ENCODE results near the gene SERHL2.

DNA sequence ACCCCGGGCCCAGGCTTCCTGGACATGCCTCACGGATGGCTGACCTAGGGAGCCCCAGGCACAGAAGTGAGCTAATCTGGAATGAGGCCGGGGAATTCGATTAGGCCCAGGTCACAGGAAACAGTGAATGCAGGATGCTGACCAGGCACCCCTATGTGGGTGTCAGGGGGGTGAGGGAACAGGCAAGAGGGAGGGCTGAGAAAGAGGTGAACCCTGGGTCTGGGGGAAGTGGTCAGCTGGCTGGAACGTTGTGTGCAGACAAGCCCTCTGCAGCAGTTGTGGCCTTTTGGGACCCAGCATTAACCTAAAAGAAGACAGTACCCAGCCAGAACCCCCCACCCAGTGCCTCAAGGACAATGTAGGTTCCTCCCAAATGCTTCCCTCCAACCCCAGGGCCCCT lies 8.1 kb downstream of the SERHL2 start:
- TF ChIP-seq, protein P1, sequence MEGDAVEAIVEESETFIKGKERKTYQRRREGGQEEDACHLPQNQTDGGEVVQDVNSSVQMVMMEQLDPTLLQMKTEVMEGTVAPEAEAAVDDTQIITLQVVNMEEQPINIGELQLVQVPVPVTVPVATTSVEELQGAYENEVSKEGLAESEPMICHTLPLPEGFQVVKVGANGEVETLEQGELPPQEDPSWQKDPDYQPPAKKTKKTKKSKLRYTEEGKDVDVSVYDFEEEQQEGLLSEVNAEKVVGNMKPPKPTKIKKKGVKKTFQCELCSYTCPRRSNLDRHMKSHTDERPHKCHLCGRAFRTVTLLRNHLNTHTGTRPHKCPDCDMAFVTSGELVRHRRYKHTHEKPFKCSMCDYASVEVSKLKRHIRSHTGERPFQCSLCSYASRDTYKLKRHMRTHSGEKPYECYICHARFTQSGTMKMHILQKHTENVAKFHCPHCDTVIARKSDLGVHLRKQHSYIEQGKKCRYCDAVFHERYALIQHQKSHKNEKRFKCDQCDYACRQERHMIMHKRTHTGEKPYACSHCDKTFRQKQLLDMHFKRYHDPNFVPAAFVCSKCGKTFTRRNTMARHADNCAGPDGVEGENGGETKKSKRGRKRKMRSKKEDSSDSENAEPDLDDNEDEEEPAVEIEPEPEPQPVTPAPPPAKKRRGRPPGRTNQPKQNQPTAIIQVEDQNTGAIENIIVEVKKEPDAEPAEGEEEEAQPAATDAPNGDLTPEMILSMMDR (optimal IDR thresholded peaks at IDR 0.05 in 1 of 3, IDR thresholded peaks at IDR 0.05 in 1 of 3, conservative IDR thresholded peaks at IDR 0.05 in 1 of 3; ENCODE audit: extremely low read depth in 1 of 3, insufficient read depth in 2 of 3, low read length in 3 of 3): no peak
- no peak for TF ChIP-seq EZH2 (IDR thresholded peaks at IDR 0.05; ENCODE audit: low read length)

Data from keratinocyte (primary cell).